Osteocyte (in vitro differentiated cells): Measurements from ENCODE around the gene FAS. TPM values are rescaled to one million over a fixed set of nuclear protein-coding genes. Genes with fewer than 3 reads are reported as not detected.
"Not testable (repeated sequence)": the region's sequence is repeated elsewhere in the genome, so short reads cannot be mapped to it uniquely, and the experiment has no call there.

Experiments used
- DNase-seq: peaks from one replicate; pipeline ENCODE4 v3.0.0; 2021; ENCODE audit warnings: mixed read lengths; ENCODE audit not compliant: unreplicated experiment; ENCODE audit errors: extremely low spot score
- H3K27ac Mint-ChIP-seq: one replicate; pipeline ENCODE4 v1.8.0; 2021; ENCODE audit warnings: mild to moderate bottlenecking, mixed read lengths; ENCODE audit not compliant: unreplicated experiment
- H3K27me3 Mint-ChIP-seq: one replicate; pipeline ENCODE4 v1.8.0; 2021; ENCODE audit warnings: mixed read lengths; ENCODE audit not compliant: unreplicated experiment
- H3K36me3 Mint-ChIP-seq: one replicate; pipeline ENCODE4 v1.8.0; 2021; ENCODE audit warnings: mixed read lengths; ENCODE audit not compliant: unreplicated experiment
- H3K4me1 Mint-ChIP-seq: one replicate; pipeline ENCODE4 v1.8.0; 2021; ENCODE audit warnings: mixed read lengths; ENCODE audit not compliant: unreplicated experiment
- H3K4me3 Mint-ChIP-seq: one replicate; pipeline ENCODE4 v1.8.0; 2021; ENCODE audit warnings: mild to moderate bottlenecking, moderate library complexity, mixed read lengths; ENCODE audit not compliant: unreplicated experiment
- H3K9me3 Mint-ChIP-seq: one replicate; pipeline ENCODE4 v1.8.0; 2021; ENCODE audit warnings: mixed read lengths; ENCODE audit not compliant: unreplicated experiment
- CTCF ChIP-seq: fragments of 200-600 bp; sonication (generic); IDR thresholded peaks from 2 replicates; pipeline ENCODE4 v1.5.0; 2021; ENCODE audit warnings: antibody characterized with exemption, mild to moderate bottlenecking, moderate library complexity
- total RNA-seq: library from RNA; stranded (reverse); gene quantifications from 2 replicates; pipeline ENCODE4 v1.2.1, GENCODE V29; 2021

FAS gene
- total RNA-seq, 1 donor from 2014 or later, result 8.8 TPM

GRCh38 chr10:89003344-89003743, 12.7 kb downstream of the FAS start:
- Mint-ChIP-seq H3K4me3 (no peak overlapping the region), H3K9me3 (no peaks in the 10 kb centered on the region), H3K27ac (no peak overlapping the region), H3K27me3 (no peaks in the 10 kb centered on the region), H3K36me3 (peaks cover 5% of the 10 kb centered on the region), H3K4me1 (peaks cover 31% of the 10 kb centered on the region)
- no peak for DNase-seq
- TF ChIP-seq CTCF, result no peak

GRCh38 chr10:89007129-89007893, 16.7 kb downstream of the FAS start:
- no peak for TF ChIP-seq CTCF
- no peak for DNase-seq
- Mint-ChIP-seq H3K27me3 (no peaks in the 10 kb centered on the region), H3K27ac (no peak overlapping the region), H3K4me1 (peaks cover 4% of the 10 kb centered on the region), H3K4me3 (no peak overlapping the region), H3K36me3 (peaks cover 14% of the 10 kb centered on the region), H3K9me3 (no peaks in the 10 kb centered on the region)

GRCh38 chr10:89018700-89019346, 28.2 kb downstream of the FAS start:
- DNase-seq, H3K4me3 Mint-ChIP-seq, H3K27me3 Mint-ChIP-seq, H3K9me3 Mint-ChIP-seq, H3K4me1 Mint-ChIP-seq, H3K27ac Mint-ChIP-seq: not testable (repeated sequence)
- peaks cover 19% of the 10 kb centered on the region for H3K36me3 Mint-ChIP-seq

GRCh38 chr10:89019569-89020327, 29.1 kb downstream of the FAS start:
- Mint-ChIP-seq H3K27ac (no peak overlapping the region), H3K36me3 (peaks cover 16% of the 10 kb centered on the region), H3K27me3 (no peaks in the 10 kb centered on the region), H3K9me3 (peaks cover 4% of the 10 kb centered on the region), H3K4me1 (no peaks in the 10 kb centered on the region), H3K4me3 (no peak overlapping the region)
- no peak for DNase-seq
- TF ChIP-seq CTCF, result no peak

GRCh38 chr10:89021526-89021925, 30.9 kb downstream of the FAS start:
- not testable (repeated sequence) for H3K27ac Mint-ChIP-seq, H3K27me3 Mint-ChIP-seq, H3K4me1 Mint-ChIP-seq, DNase-seq, H3K4me3 Mint-ChIP-seq, H3K9me3 Mint-ChIP-seq
- H3K36me3 Mint-ChIP-seq, result peaks cover 16% of the 10 kb centered on the region

GRCh38 chr10:89022734-89023133, 32.1 kb downstream of the FAS start:
- no peak for DNase-seq
- peaks cover 13% of the 10 kb centered on the region for H3K36me3 Mint-ChIP-seq
- no peak overlapping the region for H3K4me3 Mint-ChIP-seq
- no peak overlapping the region for H3K27ac Mint-ChIP-seq
- H3K4me1 Mint-ChIP-seq, result no peaks in the 10 kb centered on the region
- TF ChIP-seq CTCF, result no peak
- no peaks in the 10 kb centered on the region for H3K27me3 Mint-ChIP-seq
- H3K9me3 Mint-ChIP-seq, result peaks cover 4% of the 10 kb centered on the region
